Rectal smooth muscle tissue (tissue), 1 donor: ENCODE data around the gene SLCO2A1.

Source experiments
- H3K27ac ChIP-seq: one replicate; pipeline ENCODE4 v1.7.0; 2013; ENCODE audit warnings: low read depth, low read length, inconsistent platforms
- H3K27me3 ChIP-seq: one replicate; pipeline ENCODE4 v1.7.0; 2013; ENCODE audit warnings: low read length; ENCODE audit not compliant: control insufficient read depth, insufficient read depth
- H3K36me3 ChIP-seq: one replicate; pipeline ENCODE4 v1.7.0; 2013; ENCODE audit warnings: low read length; ENCODE audit not compliant: control insufficient read depth, insufficient read depth
- H3K4me1 ChIP-seq: one replicate; pipeline ENCODE4 v1.7.0; 2013; ENCODE audit warnings: low read length; ENCODE audit not compliant: control insufficient read depth, insufficient read depth
- H3K4me3 ChIP-seq: one replicate; pipeline ENCODE4 v1.7.0; 2013; ENCODE audit warnings: low read length
- H3K9ac ChIP-seq: one replicate; pipeline ENCODE4 v1.7.0; 2013; ENCODE audit warnings: low read length

The SLCO2A1 gene

GRCh38 chr3:133958071-133958805 lies 71.5 kb downstream of the SLCO2A1 start:
- Histone ChIP-seq H3K27me3 (no peaks in the 10 kb centered on the region), H3K36me3 (no peaks in the 10 kb centered on the region), H3K4me1 (no peaks in the 10 kb centered on the region), H3K9ac (no peak overlapping the region), H3K4me3 (no peak overlapping the region), H3K27ac (no peak overlapping the region)

DNA sequence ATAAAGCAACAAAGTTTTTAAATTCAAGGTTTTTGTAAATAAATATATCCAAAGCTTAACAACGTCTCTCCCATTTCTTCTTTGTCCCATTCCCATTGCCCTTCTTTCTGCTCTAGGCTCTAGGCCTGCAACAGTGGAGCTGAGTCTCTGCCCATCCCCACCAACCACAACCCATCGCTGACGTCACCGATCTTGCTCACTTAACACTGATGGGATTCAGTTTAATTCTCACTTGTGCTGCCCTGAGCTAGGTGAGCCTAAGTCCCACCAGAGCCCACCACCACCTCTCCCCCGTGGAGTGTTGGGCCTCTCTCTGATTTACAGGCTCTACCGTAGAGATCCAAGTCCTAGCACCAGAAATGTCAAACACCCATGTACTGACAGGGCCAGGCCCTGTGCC lies 72.7 kb downstream of the SLCO2A1 start:
- H3K9ac ChIP-seq, result no peak overlapping the region
- no peaks in the 10 kb centered on the region for H3K4me1 ChIP-seq
- no peak overlapping the region for H3K27ac ChIP-seq
- no peaks in the 10 kb centered on the region for H3K27me3 ChIP-seq
- no peaks in the 10 kb centered on the region for H3K36me3 ChIP-seq
- no peak overlapping the region for H3K4me3 ChIP-seq

- no peaks in the 10 kb centered on the region for H3K4me1 ChIP-seq
- H3K27me3 ChIP-seq, result no peaks in the 10 kb centered on the region
- no peak overlapping the region for H3K9ac ChIP-seq
- no peaks in the 10 kb centered on the region for H3K36me3 ChIP-seq
- no peak overlapping the region for H3K27ac ChIP-seq
- H3K4me3 ChIP-seq, result no peak overlapping the region
Measured at GRCh38 chr3:133956353-133956752, 73.4 kb downstream of the SLCO2A1 start.

GRCh38 chr3:133955892-133956291 lies 73.8 kb downstream of the SLCO2A1 start:
- no peak overlapping the region for H3K9ac ChIP-seq
- no peaks in the 10 kb centered on the region for H3K27me3 ChIP-seq
- H3K4me3 ChIP-seq, result no peak overlapping the region
- H3K27ac ChIP-seq, result no peak overlapping the region
- H3K36me3 ChIP-seq, result no peaks in the 10 kb centered on the region
- H3K4me1 ChIP-seq, result no peaks in the 10 kb centered on the region

- no peaks in the 10 kb centered on the region for H3K27me3 ChIP-seq
- H3K4me1 ChIP-seq, result no peaks in the 10 kb centered on the region
- no peaks in the 10 kb centered on the region for H3K36me3 ChIP-seq
- H3K9ac ChIP-seq, result no peak overlapping the region
- no peak overlapping the region for H3K27ac ChIP-seq
- H3K4me3 ChIP-seq, result no peak overlapping the region
Measured at GRCh38 chr3:133954717-133955360, 74.9 kb downstream of the SLCO2A1 start.

DNA sequence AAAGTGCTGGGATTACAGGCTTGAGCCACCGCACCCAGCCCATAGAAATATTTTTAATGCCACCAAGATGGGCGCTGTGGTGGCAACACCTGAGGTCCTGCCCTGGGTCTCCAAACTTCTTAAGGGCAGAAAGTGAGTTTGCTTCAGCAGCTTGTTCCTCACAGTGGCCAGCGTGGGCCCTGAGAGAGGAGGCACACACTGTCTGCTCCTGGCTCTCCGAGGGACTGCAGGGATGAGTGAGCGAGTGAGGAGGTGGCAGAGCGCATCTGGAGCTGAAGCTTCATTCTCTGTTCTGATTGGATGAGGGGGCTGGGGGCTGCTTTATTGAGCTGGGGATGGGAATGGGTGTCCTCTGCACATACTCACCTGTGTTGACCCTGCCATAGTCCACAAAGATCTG lies 76.4 kb downstream of the SLCO2A1 start:
- H3K36me3 ChIP-seq, result no peaks in the 10 kb centered on the region
- H3K9ac ChIP-seq, result no peak overlapping the region
- no peak overlapping the region for H3K27ac ChIP-seq
- H3K4me3 ChIP-seq, result no peak overlapping the region
- H3K4me1 ChIP-seq, result no peaks in the 10 kb centered on the region
- H3K27me3 ChIP-seq, result no peaks in the 10 kb centered on the region

DNA sequence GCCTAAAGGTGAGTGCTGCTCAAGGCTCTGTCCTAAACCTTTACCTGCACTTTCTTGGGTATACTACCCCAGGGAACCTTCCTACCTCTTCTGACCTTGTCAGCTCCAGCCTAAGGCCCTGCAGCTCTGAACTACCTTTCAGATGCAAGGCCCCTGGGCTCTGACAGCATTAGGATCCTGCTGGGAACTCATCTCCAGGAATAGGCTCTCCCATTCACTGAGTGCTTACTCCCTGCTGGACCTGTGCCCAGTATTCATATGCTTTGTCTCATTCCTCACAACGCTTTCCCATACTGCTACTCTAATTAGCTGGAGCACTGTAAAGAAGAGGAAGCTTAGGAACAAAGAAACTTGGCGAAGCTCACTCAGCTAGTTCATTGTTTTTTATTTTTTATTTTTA lies 80.3 kb downstream of the SLCO2A1 start:
- H3K27ac ChIP-seq, result no peak overlapping the region

DNA sequence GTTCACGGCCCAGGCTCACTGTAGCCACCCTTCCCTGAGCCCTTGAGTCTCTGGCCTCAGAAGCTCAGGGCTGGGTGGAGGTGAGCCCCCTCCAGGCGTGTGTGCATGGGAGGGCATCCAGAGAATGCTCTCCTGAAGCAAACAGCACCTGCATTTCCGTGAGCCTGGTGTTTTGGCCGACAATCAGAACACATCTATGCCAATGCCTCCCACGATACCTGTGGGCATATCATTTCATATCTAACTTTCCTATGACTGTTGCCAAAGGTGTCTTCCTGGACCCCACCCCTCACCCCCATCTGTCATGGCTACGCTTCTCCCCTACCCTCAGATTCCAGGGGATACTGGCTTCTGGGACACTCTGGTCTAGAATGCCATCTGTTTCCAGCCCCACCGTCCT lies 80.7 kb downstream of the SLCO2A1 start:
- H3K9ac ChIP-seq, result no peak overlapping the region
- no peak overlapping the region for H3K27ac ChIP-seq
- no peak overlapping the region for H3K4me3 ChIP-seq
- H3K27me3 ChIP-seq, result no peaks in the 10 kb centered on the region
- no peaks in the 10 kb centered on the region for H3K36me3 ChIP-seq
- H3K4me1 ChIP-seq, result no peaks in the 10 kb centered on the region

More for the DNA sequence above, 80.3 kb downstream of the SLCO2A1 start:
- Histone ChIP-seq H3K27me3 (no peaks in the 10 kb centered on the region), H3K9ac (no peak overlapping the region), H3K36me3 (no peaks in the 10 kb centered on the region), H3K4me3 (no peak overlapping the region), H3K4me1 (no peaks in the 10 kb centered on the region)

GRCh38 chr3:133948131-133948810 lies 81.5 kb downstream of the SLCO2A1 start:
- H3K27ac ChIP-seq, result no peak overlapping the region
- no peak overlapping the region for H3K9ac ChIP-seq
- no peaks in the 10 kb centered on the region for H3K27me3 ChIP-seq
- no peaks in the 10 kb centered on the region for H3K4me1 ChIP-seq
- no peak overlapping the region for H3K4me3 ChIP-seq
- H3K36me3 ChIP-seq, result no peaks in the 10 kb centered on the region

GRCh38 chr3:133945381-133946095 lies 84.2 kb downstream of the SLCO2A1 start:
- Histone ChIP-seq H3K36me3 (no peaks in the 10 kb centered on the region), H3K9ac (no peak overlapping the region), H3K4me3 (no peak overlapping the region), H3K4me1 (no peaks in the 10 kb centered on the region), H3K27me3 (no peaks in the 10 kb centered on the region), H3K27ac (no peak overlapping the region)

DNA sequence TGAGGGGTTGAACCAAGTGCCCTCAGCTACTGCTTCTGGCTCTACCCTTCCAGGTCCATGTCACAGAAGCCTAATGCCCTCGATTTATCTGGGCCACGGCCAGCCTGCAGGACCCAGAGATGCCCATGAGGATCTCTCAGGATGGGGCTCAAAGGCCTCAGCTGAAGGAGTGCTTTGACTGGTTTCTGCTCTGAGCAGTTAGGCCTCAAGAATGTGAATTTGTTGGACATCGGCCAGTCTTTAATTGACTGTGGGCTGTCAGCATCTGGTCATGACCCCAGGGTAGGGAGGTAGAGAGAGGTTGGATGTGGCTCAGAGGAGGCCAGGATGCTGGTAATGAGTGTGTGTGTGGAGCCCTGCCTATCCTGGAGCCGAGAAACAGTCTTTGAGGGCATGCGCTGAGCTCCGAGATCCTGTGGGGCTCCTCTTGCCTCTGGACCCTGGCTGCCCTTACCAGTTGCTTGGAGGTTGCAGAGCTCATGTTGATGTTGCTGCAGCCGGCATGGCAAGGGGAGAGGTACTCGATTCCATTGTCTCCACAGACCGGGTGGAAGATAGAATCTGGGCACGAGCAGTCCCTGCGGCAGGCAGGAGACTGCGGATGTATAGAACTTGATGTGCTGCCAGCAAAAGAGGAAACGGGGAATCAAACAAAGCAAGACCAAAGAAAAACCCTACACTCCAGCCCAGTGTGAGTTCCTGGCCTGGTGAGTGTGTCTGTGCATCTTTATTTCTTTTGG lies 84.9 kb downstream of the SLCO2A1 start:
- H3K4me3 ChIP-seq, result no peak overlapping the region
- H3K4me1 ChIP-seq, result no peaks in the 10 kb centered on the region
- H3K36me3 ChIP-seq, result no peaks in the 10 kb centered on the region
- no peak overlapping the region for H3K27ac ChIP-seq
- no peak overlapping the region for H3K9ac ChIP-seq
- no peaks in the 10 kb centered on the region for H3K27me3 ChIP-seq

DNA sequence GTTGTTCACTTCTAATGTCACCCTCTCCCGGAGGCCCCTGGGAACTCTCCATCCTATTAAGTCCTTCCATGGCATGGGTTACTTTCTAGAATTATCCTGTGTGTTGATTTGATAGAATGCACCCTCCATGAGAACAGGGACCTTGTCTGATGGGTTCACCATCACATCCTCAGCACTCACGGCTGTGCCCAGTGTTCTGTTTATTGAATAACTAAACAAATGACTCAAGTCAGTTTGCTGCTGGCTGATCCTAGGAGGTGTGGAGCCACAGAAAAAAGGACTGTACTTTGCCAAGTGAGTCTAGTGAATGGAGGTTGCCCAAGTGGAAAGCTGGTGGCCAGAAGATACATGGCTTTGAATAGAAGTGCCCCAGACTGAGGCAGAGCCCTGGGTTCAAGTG lies 85.5 kb downstream of the SLCO2A1 start:
- H3K9ac ChIP-seq, result no peak overlapping the region
- no peak overlapping the region for H3K27ac ChIP-seq
- H3K36me3 ChIP-seq, result no peaks in the 10 kb centered on the region
- no peak overlapping the region for H3K4me3 ChIP-seq
- no peaks in the 10 kb centered on the region for H3K4me1 ChIP-seq
- H3K27me3 ChIP-seq, result no peaks in the 10 kb centered on the region
